Right ventricle myocardium superior (tissue), 1 donor: ENCODE results near the gene KLF6. TPM values are rescaled to one million over a fixed set of nuclear protein-coding genes. Genes with fewer than 3 reads are reported as not detected.

ENCODE experiments used
- ATAC-seq: fragments of 200-7000 bp; cut with Tn5 transposase; one replicate; pipeline ENCODE4 v1.9.1; 2020; ENCODE audit warnings: mild to moderate bottlenecking; ENCODE audit not compliant: poor library complexity
- DNase-seq: peaks from one replicate; pipeline ENCODE4 v3.0.0-alpha.2; 2020
- intact Hi-C: fragments of 100-400 bp; cut with DNase I; formaldehyde crosslinking; loops from one replicate; pipeline ENCODE4 v1.11.2; 2022
- total RNA-seq: library from RNA; stranded (reverse); fragmentation: NEBNext Ultra II Directional; extraction: Animal tissue kit (Norgen Biotek cat#: 25700); gene quantifications from one replicate; pipeline ENCODE4 v1.2.1, GENCODE V29; 2021
- donor health status: DM: no; HTN: yes; CAD: no; lungs with severe emphysema.

KLF6 gene
- total RNA-seq, 1 donor from 2014 or later, result 60.2 TPM

- intact Hi-C loops, result no loop called here
- DNase-seq (no peak), ATAC-seq (no peak)
Measured at GRCh38 chr10:3766046-3766756, 18.8 kb downstream of the KLF6 start.

- no peak for ATAC-seq
- DNase-seq, result no peak
- intact Hi-C loops, result no loop called here
Measured at GRCh38 chr10:3765146-3765545, 19.9 kb downstream of the KLF6 start.

GRCh38 chr10:3764626-3765112, 20.3 kb downstream of the KLF6 start:
- DNase-seq (no peak), ATAC-seq (no peak)
- intact Hi-C loops, result no loop called here

GRCh38 chr10:3763852-3764625, 21.0 kb downstream of the KLF6 start:
- intact Hi-C loops, result no loop called here
- DNase-seq, result no peak
- ATAC-seq, result no peak

GRCh38 chr10:3763035-3763456, 22.0 kb downstream of the KLF6 start:
- intact Hi-C loops, result no loop called here
- ATAC-seq, result no peak
- DNase-seq, result no peak

GRCh38 chr10:3762309-3762708, 22.7 kb downstream of the KLF6 start:
- ATAC-seq, result no peak

GRCh38 chr10:3761904-3762303, 23.1 kb downstream of the KLF6 start:
- no peak for DNase-seq
- intact Hi-C loops, result no loop called here
- ATAC-seq, result no peak

More at GRCh38 chr10:3762309-3762708, 22.7 kb downstream of the KLF6 start:
- DNase-seq, result no peak
- intact Hi-C loops, result no loop called here

- DNase-seq (no peak), ATAC-seq (no peak)
- intact Hi-C loops, result no loop called here
Measured at GRCh38 chr10:3761021-3761686, 23.9 kb downstream of the KLF6 start.

GRCh38 chr10:3760083-3760482, 24.9 kb downstream of the KLF6 start:
- DNase-seq (no peak), ATAC-seq (no peak)
- intact Hi-C loops, result no loop called here

- ATAC-seq (no peak), DNase-seq (no peak)
- intact Hi-C loops, result no loop called here
Measured at GRCh38 chr10:3759397-3759796, 25.6 kb downstream of the KLF6 start.

- intact Hi-C loops, result no loop called here
- no peak for DNase-seq
- ATAC-seq, result no peak
Measured at GRCh38 chr10:3758491-3758970, 26.5 kb downstream of the KLF6 start.

- DNase-seq, result no peak
- ATAC-seq, result no peak
- intact Hi-C loops, result no loop called here
Measured at GRCh38 chr10:3757638-3758490, 27.1 kb downstream of the KLF6 start.

GRCh38 chr10:3757250-3757637, 27.8 kb downstream of the KLF6 start:
- ATAC-seq, result no peak

GRCh38 chr10:3756360-3756740, 28.7 kb downstream of the KLF6 start:
- DNase-seq, result no peak
- peak; percentile 5 for ATAC-seq
- intact Hi-C loops, result no loop called here

More at GRCh38 chr10:3757250-3757637, 27.8 kb downstream of the KLF6 start:
- intact Hi-C loops, result no loop called here
- DNase-seq, result no peak

- DNase-seq (no peak), ATAC-seq (peak; percentile 78)
- intact Hi-C loops, result no loop called here
Measured at GRCh38 chr10:3755440-3756359, 29.3 kb downstream of the KLF6 start.

GRCh38 chr10:3754727-3755439, 30.1 kb downstream of the KLF6 start:
- peak; percentile 76 for ATAC-seq
- intact Hi-C loops, result no loop called here
- no peak for DNase-seq

- DNase-seq (no peak), ATAC-seq (no peak)
- intact Hi-C loops, result no loop called here
Measured at GRCh38 chr10:3750854-3751253, 34.2 kb downstream of the KLF6 start.
